Hepatocyte (in vitro differentiated cells): Measurements from ENCODE around the gene SLC38A9.

Experiments used
- CTCF ChIP-seq: fragments of 200-600 bp; sonication (generic); IDR thresholded peaks from 2 replicates; pipeline ENCODE4 v1.5.1; 2016; ENCODE audit warnings: antibody characterized with exemption, mild to moderate bottlenecking; ENCODE audit not compliant: poor library complexity
- EZH2 ChIP-seq: fragments of 200-600 bp; sonication (generic); IDR thresholded peaks from 2 replicates; pipeline ENCODE4 v1.6.1; 2016; ENCODE audit warnings: antibody characterized with exemption, mild to moderate bottlenecking, borderline replicate concordance

DNA sequence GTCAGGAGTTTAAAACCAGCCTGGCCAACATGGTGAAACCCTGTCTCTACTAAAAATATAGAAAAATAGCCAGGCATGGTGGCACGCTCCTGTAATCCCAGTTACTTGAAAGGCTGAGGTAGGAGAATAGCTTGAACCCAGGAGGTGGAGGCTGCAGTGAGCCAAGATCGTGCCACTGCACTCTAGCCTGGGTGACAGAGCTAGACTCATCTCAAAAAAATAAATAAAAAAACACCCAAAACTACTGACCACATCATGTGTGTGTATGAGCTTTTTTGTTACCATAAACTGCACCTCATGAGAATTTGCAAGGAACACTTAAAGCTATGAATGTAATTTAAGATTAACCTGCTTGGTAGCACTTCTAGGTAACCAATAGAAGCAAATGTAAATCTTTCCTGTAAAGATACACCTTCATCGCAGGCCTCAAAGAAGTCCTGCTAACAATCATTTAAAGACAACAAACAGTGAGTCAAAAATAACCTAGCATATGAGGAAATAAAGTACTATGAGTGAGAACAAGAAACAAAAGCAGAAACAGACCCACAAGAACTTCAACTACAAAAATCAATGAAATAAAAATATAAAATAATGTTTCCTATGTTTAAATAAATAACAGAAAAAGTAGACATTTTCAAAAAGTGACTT lies 13.0 kb downstream of the SLC38A9 start:
- no peak for TF ChIP-seq CTCF
- TF ChIP-seq EZH2, result no peak
